Esophagus muscularis mucosa (tissue), 4 donors: ENCODE measurements around the gene SWAP70. TPM values are rescaled to one million over a fixed set of nuclear protein-coding genes. Genes with fewer than 3 reads are reported as not detected.

Experiments used
- DNase-seq: peaks from one replicate; pipeline ENCODE4 v3.0.0-alpha.2; 2017; ENCODE audit errors: extremely low spot score
- H3K27ac ChIP-seq, 4 donors: fragments of 200-600 bp; sonication (generic); replicated peaks in 1 of 4; 1 replicate in 3 of 4; 2 replicates in 1 of 4; pipeline ENCODE4 v1.5.1; 2016 to 2019; ENCODE audit warnings: mild to moderate bottlenecking in 1 of 4
- H3K27me3 ChIP-seq, 4 donors: fragments of 200-600 bp; sonication (generic); one replicate each; pipeline versions ENCODE4 v1.5.1 to v1.6.0; 2016 to 2019
- H3K36me3 ChIP-seq, 4 donors: fragments of 200-600 bp; sonication (generic); one replicate each; pipeline ENCODE4 v1.5.1; 2016 to 2019
- H3K4me1 ChIP-seq, 4 donors: fragments of 200-600 bp; sonication (generic); one replicate each; pipeline ENCODE4 v1.5.1; 2016 to 2019
- H3K4me3 ChIP-seq, 4 donors: fragments of 200-600 bp; sonication (generic); 1 replicate in 2 of 4; 2 replicates in 2 of 4; pipeline ENCODE4 v1.5.1; 2016 to 2019; ENCODE audit warnings: mild to moderate bottlenecking in 4 of 4, moderate library complexity in 1 of 4
- H3K9me3 ChIP-seq, 4 donors: fragments of 200-600 bp; sonication (generic); 1 replicate in 3 of 4; 2 replicates in 1 of 4; pipeline ENCODE4 v1.5.1; 2016 to 2019
- EP300 ChIP-seq: sonication (generic); formaldehyde crosslinking; IDR thresholded peaks from one replicate; pipeline ENCODE4 v1.6.1; 2017; ENCODE audit warnings: antibody characterized with exemption
- POLR2A ChIP-seq: fragments of 450-650 bp; IDR thresholded peaks from one replicate; pipeline ENCODE4 v1.6.1; 2017; ENCODE audit warnings: antibody characterized with exemption, moderate library complexity, mild to moderate bottlenecking, low read depth
- POLR2AphosphoS5 ChIP-seq, 2 donors: sonication (generic); formaldehyde crosslinking; IDR thresholded peaks; one replicate each; pipeline ENCODE4 v1.6.1; 2017; ENCODE audit warnings: antibody characterized with exemption in 2 of 2
- WGBS: methylation state at CpG from one replicate; pipeline ENCODE4 v1.1.5; 2018; 5-methylcytosine and 5-hydroxymethylcytosine counted together
- intact Hi-C: fragments of 100-400 bp; cut with DNase I; formaldehyde crosslinking; loops from one replicate; pipeline ENCODE4 v1.15.1; 2023
- total RNA-seq, 4 donors: library from RNA; depleted of rRNA; stranded (reverse); fragments of >200 nt; gene quantifications; one replicate each; pipeline versions ENCODE4 v1.1.0 to v1.2.1, GENCODE V29; 2016
- TF ChIP-seq, protein P1 (sequence below), 3 experiments: fragments of 200-600 bp in 2 of 3; fragments of 450-650 bp in 1 of 3; sonication (generic) in 2 of 3; IDR thresholded peaks; one replicate each; pipeline ENCODE4 v1.5.1; 2017 to 2019; ENCODE audit warnings: antibody characterized with exemption in 3 of 3, mild to moderate bottlenecking in 2 of 3, moderate library complexity in 1 of 3

Gene SWAP70
- total RNA-seq, 4 donors from 2014 or later: 37.8 to 54.9 (median 46.5) TPM

DNA sequence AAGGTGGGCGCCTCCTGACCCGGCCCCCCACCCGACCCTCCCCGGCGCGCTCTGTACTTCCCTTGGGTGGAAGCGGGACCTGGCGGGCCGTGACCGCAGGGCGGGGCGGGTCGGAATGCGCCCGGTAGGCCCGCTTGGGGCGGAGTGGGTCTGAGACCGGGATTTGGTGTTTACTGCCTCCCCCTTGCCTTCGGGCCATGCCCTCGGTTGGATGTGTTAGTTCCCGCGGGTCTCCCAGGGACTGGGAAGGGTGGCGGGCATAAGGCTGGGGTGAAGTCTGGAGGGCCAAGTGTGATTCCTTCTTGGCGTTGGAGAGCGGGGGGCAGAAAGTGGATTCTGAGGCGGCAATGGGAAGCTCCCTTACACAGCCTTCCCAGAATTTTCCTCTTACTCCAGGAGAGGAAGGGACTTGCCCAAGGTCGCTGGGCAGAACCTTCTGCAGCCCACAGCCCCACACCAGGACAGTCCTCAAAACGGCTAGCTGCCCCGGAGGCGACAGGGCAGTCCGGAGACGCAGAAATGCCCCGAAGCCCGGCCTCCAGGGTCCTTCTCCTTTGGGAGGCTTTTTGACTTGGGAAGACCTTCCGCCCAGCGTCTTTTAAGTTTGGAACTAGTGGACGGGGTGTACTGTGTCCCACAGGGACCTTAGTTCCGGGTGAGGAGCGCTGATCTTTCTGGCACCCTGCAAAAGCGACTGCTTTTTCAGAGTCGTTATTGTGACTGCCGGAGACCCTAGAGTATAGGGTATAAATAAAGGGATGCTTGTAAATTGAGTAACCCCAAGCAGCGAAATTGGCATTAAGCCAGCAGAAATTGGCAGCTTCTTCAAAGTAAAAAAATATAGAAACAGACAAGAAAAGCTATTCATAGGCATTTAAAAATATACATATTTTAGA, 647 bp downstream of the SWAP70 start:
- no peak for DNase-seq
- Histone ChIP-seq H3K36me3 (peaks cover 0 to 3% (median 1%) of the 10 kb centered on the region in 4 donors), H3K27ac (peak overlapping the region; percentile 93 to 98 (median 94)), H3K4me3 (peak overlapping the region; percentile 69 to 98 (median 88)), H3K9me3 (peaks cover 0 to 9% (median 8%) of the 10 kb centered on the region in 4 donors), H3K27me3 (no peaks in the 10 kb centered on the region), H3K4me1 (peaks cover 6 to 32% (median 23%) of the 10 kb centered on the region in 4 donors)
- intact Hi-C loops: loop anchor here (5.0 kb wide), 3 partner anchors 38 to 127 kb away; no protein-coding TSS in a partner anchor
- 2% methylated on average over 19 of the region's 43 CpGs for WGBS
- TF ChIP-seq, protein P1, sequence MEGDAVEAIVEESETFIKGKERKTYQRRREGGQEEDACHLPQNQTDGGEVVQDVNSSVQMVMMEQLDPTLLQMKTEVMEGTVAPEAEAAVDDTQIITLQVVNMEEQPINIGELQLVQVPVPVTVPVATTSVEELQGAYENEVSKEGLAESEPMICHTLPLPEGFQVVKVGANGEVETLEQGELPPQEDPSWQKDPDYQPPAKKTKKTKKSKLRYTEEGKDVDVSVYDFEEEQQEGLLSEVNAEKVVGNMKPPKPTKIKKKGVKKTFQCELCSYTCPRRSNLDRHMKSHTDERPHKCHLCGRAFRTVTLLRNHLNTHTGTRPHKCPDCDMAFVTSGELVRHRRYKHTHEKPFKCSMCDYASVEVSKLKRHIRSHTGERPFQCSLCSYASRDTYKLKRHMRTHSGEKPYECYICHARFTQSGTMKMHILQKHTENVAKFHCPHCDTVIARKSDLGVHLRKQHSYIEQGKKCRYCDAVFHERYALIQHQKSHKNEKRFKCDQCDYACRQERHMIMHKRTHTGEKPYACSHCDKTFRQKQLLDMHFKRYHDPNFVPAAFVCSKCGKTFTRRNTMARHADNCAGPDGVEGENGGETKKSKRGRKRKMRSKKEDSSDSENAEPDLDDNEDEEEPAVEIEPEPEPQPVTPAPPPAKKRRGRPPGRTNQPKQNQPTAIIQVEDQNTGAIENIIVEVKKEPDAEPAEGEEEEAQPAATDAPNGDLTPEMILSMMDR (IDR thresholded peaks at IDR 0.05): no peak

DNA sequence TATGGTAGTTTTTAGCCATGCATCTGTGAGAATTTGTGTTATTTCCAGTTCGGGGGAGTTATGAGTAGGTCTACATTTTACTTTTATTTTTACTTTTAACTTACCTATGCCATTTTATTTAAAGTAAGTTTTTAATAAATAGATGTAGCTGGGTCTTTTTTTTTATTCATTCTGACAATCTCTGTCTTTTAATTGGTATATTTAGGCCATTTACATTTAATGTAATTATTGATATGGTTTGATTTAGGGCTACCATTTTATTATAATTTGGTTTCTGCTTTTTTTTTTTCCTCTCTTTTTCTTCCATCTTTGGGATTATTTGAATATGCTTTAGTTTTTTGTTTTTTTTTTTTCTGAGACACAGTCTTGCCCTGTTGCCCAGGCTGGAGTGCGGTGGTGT, 1.9 kb downstream of the SWAP70 start:
- Histone ChIP-seq H3K9me3 (peaks cover 0 to 9% (median 8%) of the 10 kb centered on the region in 4 donors), H3K27ac (no peak overlapping the region), H3K4me3 (peak overlapping the region in 2 of 4 donors; percentile 69 to 85), H3K27me3 (no peaks in the 10 kb centered on the region), H3K36me3 (peaks cover 0 to 3% (median 1%) of the 10 kb centered on the region in 4 donors), H3K4me1 (peaks cover 6 to 32% (median 23%) of the 10 kb centered on the region in 4 donors)
- intact Hi-C loops: loop anchor here (5.0 kb wide), 1 partner anchor 37 kb away; no protein-coding TSS in a partner anchor
- no peak for DNase-seq
- 100% methylated on average over 2 of the region's 2 CpGs for WGBS
- TF ChIP-seq POLR2A (no peak), EP300 (no peak), POLR2AphosphoS5 (IDR thresholded peaks at IDR 0.05) (no peak)
- TF ChIP-seq, protein P1 (IDR thresholded peaks at IDR 0.05): no peak

DNA sequence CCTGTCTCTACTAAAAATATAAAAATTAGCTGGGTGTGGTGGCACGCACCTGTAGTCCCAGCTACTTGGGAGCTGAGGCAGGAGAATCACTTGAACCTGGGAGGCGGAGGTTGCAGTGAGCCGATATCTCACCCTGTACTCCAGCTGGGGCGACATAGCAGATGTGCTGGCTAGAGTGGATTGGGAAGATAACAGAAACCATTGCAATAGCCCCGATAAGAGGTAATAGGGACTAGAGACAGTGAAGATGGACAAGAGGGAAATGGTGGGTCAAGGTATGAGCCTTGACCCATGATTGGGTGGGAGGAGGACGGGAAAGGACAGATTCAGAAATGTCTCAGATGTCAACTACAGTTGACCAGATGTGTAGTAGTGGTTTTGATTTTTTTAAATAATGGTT, 6.1 kb downstream of the SWAP70 start:
- H3K9me3 ChIP-seq: peaks cover 0 to 9% (median 8%) of the 10 kb centered on the region in 4 donors
- H3K27me3 ChIP-seq: no peaks in the 10 kb centered on the region
- TF ChIP-seq EP300: no peak
- TF ChIP-seq POLR2A: no peak
- H3K4me1 ChIP-seq: peaks cover 11 to 46% (median 31%) of the 10 kb centered on the region in 4 donors
- peaks cover 0 to 3% (median 1%) of the 10 kb centered on the region in 4 donors for H3K36me3 ChIP-seq
- H3K27ac ChIP-seq: no peak overlapping the region
- H3K4me3 ChIP-seq: no peak overlapping the region
- DNase-seq: no peak
- intact Hi-C loops: loop anchor here (5.0 kb wide), 1 partner anchor 32 kb away; no protein-coding TSS in a partner anchor
- 94% methylated on average over 6 of the region's 6 CpGs for WGBS

DNA sequence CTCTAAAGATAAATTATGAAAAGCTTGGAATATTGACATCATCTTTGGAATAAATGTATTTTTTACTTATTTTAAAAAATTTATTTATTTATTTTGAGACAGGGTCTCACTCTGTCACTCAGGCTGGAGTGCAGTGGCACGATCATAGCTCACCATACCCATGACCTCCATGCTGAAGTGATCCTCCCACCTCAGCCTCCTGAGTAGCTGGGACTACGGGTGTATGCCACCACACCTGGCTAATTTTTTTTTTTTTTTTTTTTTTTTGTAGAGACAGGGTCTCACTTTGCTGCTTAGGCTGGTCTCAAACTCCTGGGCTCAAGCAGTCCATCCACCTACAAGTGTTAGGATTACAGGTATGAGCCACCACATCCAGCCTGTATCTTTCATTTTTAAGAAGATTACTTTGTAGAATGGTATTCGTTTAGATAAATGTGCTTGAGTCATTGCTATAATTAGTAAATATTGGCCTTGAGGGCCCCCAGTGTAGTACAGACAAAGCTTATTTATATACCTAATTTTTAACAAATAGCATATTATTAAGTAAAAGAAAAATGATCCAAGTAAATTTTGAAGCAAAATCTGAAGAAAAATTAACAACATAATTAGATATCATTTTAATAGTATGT, 8.5 kb downstream of the SWAP70 start:
- H3K4me3 ChIP-seq: no peak overlapping the region
- peaks cover 11 to 55% (median 43%) of the 10 kb centered on the region in 4 donors for H3K4me1 ChIP-seq
- DNase-seq: no peak
- TF ChIP-seq EP300: no peak
- TF ChIP-seq POLR2AphosphoS5 (IDR thresholded peaks at IDR 0.05): no peak
- no peak for TF ChIP-seq POLR2A
- TF ChIP-seq, protein P1 (IDR thresholded peaks at IDR 0.05): no peak
- H3K27ac ChIP-seq: no peak overlapping the region
- WGBS: 87% methylated on average over 3 of the region's 3 CpGs
- no peaks in the 10 kb centered on the region for H3K9me3 ChIP-seq
- intact Hi-C loops: no loop called here
- H3K27me3 ChIP-seq: no peaks in the 10 kb centered on the region
- H3K36me3 ChIP-seq: peaks cover 0 to 3% (median 0%) of the 10 kb centered on the region in 4 donors

DNA sequence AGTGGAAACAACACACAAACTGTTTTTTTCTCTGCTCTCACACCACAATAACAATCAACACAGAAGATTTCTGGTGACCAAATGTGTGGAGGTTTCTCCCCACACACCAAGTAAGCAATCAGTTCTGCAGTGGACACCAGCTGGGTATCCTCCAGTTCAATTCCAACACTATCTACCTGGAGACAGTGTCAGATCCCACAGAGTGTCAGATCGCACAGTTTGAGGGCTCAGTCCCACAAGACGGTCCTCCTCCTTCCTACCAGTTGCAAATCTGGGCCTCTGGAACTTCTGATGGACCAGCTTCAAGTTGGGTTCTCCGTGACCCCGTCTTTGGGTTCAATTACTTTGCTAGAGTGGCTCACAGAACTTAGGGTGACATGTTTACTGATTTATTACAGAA, 9.0 kb downstream of the SWAP70 start:
- no peak for DNase-seq
- H3K27ac ChIP-seq: no peak overlapping the region
- intact Hi-C loops: no loop called here
- H3K9me3 ChIP-seq: no peaks in the 10 kb centered on the region
- H3K36me3 ChIP-seq: no peaks in the 10 kb centered on the region
- H3K4me3 ChIP-seq: no peak overlapping the region
- WGBS: 93% methylated on average over 4 of the region's 4 CpGs
- H3K4me1 ChIP-seq: peaks cover 11 to 51% (median 43%) of the 10 kb centered on the region in 4 donors
- no peaks in the 10 kb centered on the region for H3K27me3 ChIP-seq
- no peak for TF ChIP-seq EP300
- TF ChIP-seq POLR2AphosphoS5 (IDR thresholded peaks at IDR 0.05): no peak
- no peak for TF ChIP-seq POLR2A
- TF ChIP-seq, protein P1 (IDR thresholded peaks at IDR 0.05): no peak
